ENCODE measurements around the gene GAS2. TPM values are rescaled to one million over a fixed set of nuclear protein-coding genes. Genes with fewer than 3 reads are reported as not detected.

GAS2 gene
- total RNA-seq, 1 donor from 2014 or later = 1.7 TPM

GRCh38 chr11:22786475-22786874 is 120.1 kb downstream of the GAS2 start:
- intact Hi-C loops (cut with micrococcal nuclease) = loop anchor here (5.0 kb wide), 1 partner anchor 119 kb away; the partner anchor contains the start of gene GAS2

GRCh38 chr11:22787055-22787454 is 120.6 kb downstream of the GAS2 start:
- intact Hi-C loops (cut with micrococcal nuclease) = loop anchor here (1.0 to 5.0 kb wide), 3 partner anchors 120 to 542 kb away; partner anchors contain the start of gene GAS2

- intact Hi-C loops (cut with micrococcal nuclease) = loop anchor here (1.0 to 5.0 kb wide), 3 partner anchors 120 to 542 kb away; partner anchors contain the start of gene GAS2
These were observed 121.2 kb downstream of the GAS2 start for GRCh38 chr11:22787551-22788162.

GRCh38 chr11:22792497-22792896 is 126.1 kb downstream of the GAS2 start:
- intact Hi-C loops (cut with micrococcal nuclease) = no loop called here

- intact Hi-C loops (cut with micrococcal nuclease) = no loop called here
These were observed 129.5 kb downstream of the GAS2 start for GRCh38 chr11:22795914-22796313.

- intact Hi-C loops (cut with micrococcal nuclease) = no loop called here
These were observed 130.6 kb downstream of the GAS2 start for GRCh38 chr11:22797047-22797446.

- intact Hi-C loops (cut with micrococcal nuclease) = no loop called here
These were observed 132.5 kb downstream of the GAS2 start for GRCh38 chr11:22798901-22799300.

GRCh38 chr11:22800482-22800881 is 134.1 kb downstream of the GAS2 start:
- intact Hi-C loops (cut with micrococcal nuclease) = no loop called here

- intact Hi-C loops (cut with micrococcal nuclease) = no loop called here
These were observed 136.4 kb downstream of the GAS2 start for GRCh38 chr11:22802861-22803260.

GRCh38 chr11:22807391-22807790 is 141.0 kb downstream of the GAS2 start:
- intact Hi-C loops (cut with micrococcal nuclease) = no loop called here

- intact Hi-C loops (cut with micrococcal nuclease) = no loop called here
These were observed 141.6 kb downstream of the GAS2 start for GRCh38 chr11:22807855-22808570.

- intact Hi-C loops (cut with micrococcal nuclease) = no loop called here
These were observed 142.3 kb downstream of the GAS2 start for GRCh38 chr11:22808571-22809197.

- intact Hi-C loops (cut with micrococcal nuclease) = no loop called here
These were observed 143.5 kb downstream of the GAS2 start for GRCh38 chr11:22809893-22810292.

GRCh38 chr11:22822203-22822602 is 155.8 kb downstream of the GAS2 start:
- intact Hi-C loops (cut with micrococcal nuclease) = no loop called here

- intact Hi-C loops (cut with micrococcal nuclease) = no loop called here
These were observed 162.0 kb downstream of the GAS2 start for GRCh38 chr11:22828373-22828772.

- intact Hi-C loops (cut with micrococcal nuclease) = loop anchor here (1.0 kb wide), 2 partner anchors 204 to 496 kb away; partner anchors contain the start of gene FANCF
These were observed 163.0 kb downstream of the GAS2 start, which contains the start of gene SVIP for GRCh38 chr11:22829231-22830081. Gene SVIP, minus strand, starts transcription at chr11:22829801. Its CDS starts 53 bp downstream, at chr11:22829748.

- intact Hi-C loops (cut with micrococcal nuclease) = no loop called here
These were observed 163.6 kb downstream of the GAS2 start for GRCh38 chr11:22830082-22830414.

- intact Hi-C loops (cut with micrococcal nuclease) = no loop called here
These were observed 166.1 kb downstream of the GAS2 start for GRCh38 chr11:22832315-22833015.

GRCh38 chr11:22846726-22847125 is 180.3 kb downstream of the GAS2 start:
- intact Hi-C loops (cut with micrococcal nuclease) = no loop called here

GRCh38 chr11:22851477-22851876 is 185.1 kb downstream of the GAS2 start:
- intact Hi-C loops (cut with micrococcal nuclease) = no loop called here

GRCh38 chr11:22859756-22860155 is 193.3 kb downstream of the GAS2 start:
- intact Hi-C loops (cut with micrococcal nuclease) = no loop called here
